DMS79 (cell line): ENCODE measurements around the gene CDC25B.
"Not testable (repeated sequence)": the region's sequence is repeated elsewhere in the genome, so short reads cannot be mapped to it uniquely, and the experiment has no call there.

Experiments
- DNase-seq: peaks from one replicate; lab custom pipeline; 2025; lab: John Stamatoyannopoulos, UW

CDC25B gene

GRCh38 chr20:3785240-3786125, 10.6 kb upstream of the CDC25B start:
- DNase-seq, result no peak

DNA sequence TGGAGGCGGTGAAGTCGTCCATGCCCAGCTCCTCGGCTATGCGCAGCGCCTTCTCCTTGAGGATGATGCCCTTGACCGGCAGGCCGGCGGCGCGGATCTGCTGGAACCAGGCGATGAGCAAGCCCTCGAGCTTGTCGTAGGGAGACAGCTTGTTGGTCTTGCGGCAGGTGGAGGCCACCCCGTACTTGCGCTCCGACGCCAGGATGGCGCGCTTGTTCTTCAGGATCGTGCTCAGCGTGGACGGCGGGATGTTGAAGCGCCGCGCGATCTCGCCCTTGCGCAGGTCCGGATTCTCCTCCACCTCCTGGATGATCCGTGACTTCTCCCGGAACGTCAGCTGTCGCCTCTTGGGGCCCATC, 10.0 kb upstream of the CDC25B start:
- peak; percentile 24 for DNase-seq

DNA sequence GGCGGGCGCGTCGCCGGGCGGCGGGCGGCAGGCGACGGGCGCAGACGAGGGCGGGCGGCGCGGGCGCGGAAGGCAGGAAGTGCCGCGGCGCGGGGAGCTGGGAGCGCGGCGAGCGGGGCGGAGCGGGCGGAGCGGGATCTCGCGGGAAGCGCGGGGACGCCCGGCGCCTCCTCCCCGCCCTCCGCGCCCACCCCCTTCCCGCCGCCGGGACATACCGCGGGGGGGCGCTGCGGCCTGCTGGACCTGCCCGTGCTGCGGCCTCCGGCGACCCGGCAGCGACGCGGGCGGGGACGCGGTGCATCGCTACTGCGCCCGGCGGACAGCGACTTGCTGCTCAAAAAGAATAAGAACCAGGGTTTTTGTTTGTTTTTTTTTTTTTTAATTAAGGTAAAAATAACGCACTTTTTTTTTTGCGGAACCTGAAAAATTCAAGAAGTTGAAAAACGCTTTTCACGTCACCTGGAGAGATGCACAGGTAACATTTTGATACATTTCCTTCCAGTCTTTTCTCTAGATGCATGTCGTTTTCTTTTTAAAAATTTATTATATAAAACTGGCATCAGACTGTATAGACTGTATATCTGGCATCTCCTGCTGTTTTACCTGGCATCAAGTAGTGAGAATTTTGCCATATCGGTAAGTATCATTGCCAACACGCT, 9.3 kb upstream of the CDC25B start, which contains the start of gene CENPB:
CENPB (minus strand) TSS at position 76 of the 659 bp plus-strand sequence. CDS start 257 bp downstream, outside the sequence.
- peak; percentile 33 for DNase-seq

DNA sequence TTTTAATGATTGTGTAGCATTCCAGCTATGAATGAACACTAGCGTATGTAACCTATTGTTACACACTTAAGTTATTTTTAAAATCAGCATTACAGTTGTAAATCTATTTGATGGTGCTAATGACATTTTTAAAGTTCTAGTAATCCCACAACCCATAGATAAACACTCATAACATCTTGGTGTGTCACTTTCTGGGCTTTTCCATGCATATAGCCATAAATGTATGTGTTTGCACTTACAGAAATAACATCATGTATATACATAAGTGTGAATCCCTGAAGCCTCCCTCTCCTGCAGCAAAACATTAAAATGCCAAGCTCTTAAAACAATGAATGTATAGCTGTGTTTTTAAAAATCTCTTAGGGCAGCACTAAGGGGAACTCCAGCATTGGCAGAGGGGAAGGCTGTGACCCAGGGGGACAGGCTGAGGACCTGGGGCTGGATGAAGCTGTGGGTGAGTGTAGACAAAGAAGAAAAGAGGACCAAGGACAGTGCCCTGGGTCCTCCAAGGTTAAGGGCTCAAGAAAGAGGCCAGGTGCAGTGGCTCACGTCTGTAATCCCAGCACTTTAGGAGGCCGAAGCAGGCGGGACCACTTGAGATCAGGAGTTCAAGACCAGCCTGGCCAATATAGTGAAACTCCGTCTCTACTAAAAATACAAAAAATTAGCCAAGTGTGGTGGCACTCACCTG, 8.6 kb upstream of the CDC25B start:
- DNase-seq, result no peak

- no peak for DNase-seq
These were observed 7.4 kb upstream of the CDC25B start for GRCh38 chr20:3788685-3789155.

GRCh38 chr20:3789201-3789600, 6.9 kb upstream of the CDC25B start:
- not testable (repeated sequence) for DNase-seq

DNA sequence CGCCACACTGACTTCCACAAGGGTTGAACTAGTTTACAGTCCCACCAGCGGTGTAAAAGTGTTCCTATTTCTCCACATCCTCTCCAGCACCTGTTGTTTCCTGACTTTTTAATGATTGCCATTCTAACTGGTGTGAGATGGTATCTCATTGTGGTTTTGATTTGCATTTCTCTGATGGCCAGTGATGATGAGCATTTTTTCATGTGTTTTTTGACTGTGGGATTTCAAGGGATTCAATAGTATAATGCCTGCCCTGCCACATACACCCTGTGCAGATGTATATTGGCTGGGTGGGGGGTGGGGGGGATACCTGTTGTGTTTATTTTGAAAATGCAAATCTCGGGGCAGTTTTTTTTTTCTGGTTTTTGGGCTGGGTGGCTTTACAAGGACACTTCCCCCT, 1.9 kb upstream of the CDC25B start:
- DNase-seq, result not testable (repeated sequence)

- DNase-seq, result no peak
These were observed 1.2 kb upstream of the CDC25B start for GRCh38 chr20:3794701-3795420.

GRCh38 chr20:3796477-3797225, 541 bp downstream of the CDC25B start:
- DNase-seq, result no peak

GRCh38 chr20:3797226-3797545, 1.1 kb downstream of the CDC25B start:
- DNase-seq, result no peak

DNA sequence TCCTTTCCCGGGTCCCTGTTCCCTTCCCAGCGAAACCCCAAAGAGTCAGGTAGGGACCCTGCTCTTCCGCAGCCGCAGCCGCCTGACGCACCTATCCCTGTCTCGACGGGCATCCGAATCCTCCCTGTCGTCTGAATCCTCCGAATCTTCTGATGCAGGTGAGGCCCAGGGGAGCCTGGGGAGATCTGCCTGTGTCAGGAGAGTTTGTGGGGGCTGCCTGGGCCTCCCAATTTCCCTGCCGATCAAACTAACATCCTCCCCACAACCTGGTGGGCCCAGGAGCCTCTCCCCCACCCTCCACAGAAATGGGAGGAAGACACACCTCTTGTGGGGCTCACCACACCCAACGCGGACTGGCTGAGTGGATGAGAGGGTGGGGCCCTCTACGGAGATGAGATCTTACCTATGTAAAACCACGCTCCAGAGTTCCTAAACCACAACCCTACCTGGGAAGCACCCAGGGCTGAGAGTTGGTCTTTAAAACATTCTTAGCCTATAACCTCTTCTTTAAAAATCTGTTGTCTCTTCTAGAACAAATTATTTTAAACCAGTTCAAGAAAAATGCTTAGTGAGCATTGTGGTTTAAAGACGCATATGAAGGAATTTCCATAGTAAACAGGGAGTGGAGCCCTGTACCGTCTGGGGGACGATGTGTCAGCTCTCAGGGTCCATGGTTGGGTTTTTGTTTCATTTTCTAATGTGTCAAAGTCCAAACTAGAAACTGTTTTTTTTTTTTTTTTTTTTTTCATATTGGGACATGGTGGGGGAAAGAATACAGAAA, 1.7 kb downstream of the CDC25B start:
- DNase-seq, result peak; percentile 13

DNA sequence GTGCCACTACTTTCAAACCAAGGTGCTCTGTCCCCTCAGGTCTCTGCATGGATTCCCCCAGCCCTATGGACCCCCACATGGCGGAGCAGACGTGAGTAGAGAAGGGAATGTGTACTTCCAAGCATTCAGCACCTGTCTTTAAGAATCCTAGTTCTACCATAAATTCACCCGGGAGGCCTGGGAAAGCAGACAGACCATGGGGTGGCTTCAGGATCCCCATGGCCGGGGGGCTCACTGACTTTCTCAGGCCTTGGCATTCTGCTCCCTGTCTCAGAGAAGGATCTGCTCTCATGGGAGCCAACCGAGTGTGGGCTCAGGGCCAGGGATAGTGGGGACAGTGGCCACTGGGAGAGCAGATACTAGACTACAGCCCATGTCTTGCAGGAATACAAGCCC, 2.3 kb downstream of the CDC25B start:
- no peak for DNase-seq

- no peak for DNase-seq
These were observed 2.8 kb downstream of the CDC25B start for GRCh38 chr20:3798908-3799248.

DNA sequence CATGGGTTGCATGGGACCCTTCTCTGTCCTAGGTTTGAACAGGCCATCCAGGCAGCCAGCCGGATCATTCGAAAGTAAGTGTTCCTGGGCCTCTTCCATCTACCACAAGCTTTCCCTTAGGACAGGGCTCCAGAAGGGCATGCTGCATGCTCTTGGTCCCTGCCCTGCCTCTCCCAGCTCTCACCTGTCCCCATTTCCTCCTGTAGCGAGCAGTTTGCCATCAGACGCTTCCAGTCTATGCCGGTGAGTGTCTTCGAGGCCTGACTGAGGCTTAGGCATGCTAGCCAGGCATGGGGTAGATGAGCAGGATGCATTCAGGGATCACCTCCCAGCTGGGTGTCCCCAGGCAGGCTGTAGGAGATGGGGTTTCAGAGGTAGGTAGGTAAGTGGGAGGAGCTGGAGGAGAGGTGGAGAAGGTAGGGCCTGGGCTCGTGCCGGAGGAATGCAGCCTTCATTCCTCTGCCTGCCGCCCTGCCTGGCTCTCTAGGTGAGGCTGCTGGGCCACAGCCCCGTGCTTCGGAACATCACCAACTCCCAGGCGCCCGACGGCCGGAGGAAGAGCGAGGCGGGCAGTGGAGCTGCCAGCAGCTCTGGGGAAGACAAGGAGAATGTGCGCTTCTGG, 4.3 kb downstream of the CDC25B start:
- DNase-seq, result no peak

- DNase-seq, result no peak
These were observed 4.8 kb downstream of the CDC25B start for GRCh38 chr20:3800878-3801260.

DNA sequence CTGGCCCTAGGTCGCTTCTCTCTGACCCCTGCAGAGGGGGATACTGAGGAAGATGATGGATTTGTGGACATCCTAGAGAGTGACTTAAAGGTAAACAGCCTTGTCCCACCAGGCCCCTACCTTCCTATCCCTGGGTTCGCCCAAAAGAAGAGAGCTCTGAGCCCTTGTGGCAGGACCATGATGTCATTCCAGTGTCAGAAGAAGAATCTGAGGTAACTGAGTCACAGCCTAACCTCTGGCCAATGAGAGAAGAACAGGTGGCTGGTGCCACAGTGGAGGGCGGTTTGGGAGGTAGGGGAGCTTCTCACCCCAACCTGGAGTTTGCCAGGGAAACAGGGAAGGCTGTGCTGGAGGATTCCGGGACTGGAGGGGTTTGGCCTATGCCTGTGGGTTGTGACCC, 5.2 kb downstream of the CDC25B start:
- no peak for DNase-seq

GRCh38 chr20:3801846-3802245, 5.7 kb downstream of the CDC25B start:
- no peak for DNase-seq

DNA sequence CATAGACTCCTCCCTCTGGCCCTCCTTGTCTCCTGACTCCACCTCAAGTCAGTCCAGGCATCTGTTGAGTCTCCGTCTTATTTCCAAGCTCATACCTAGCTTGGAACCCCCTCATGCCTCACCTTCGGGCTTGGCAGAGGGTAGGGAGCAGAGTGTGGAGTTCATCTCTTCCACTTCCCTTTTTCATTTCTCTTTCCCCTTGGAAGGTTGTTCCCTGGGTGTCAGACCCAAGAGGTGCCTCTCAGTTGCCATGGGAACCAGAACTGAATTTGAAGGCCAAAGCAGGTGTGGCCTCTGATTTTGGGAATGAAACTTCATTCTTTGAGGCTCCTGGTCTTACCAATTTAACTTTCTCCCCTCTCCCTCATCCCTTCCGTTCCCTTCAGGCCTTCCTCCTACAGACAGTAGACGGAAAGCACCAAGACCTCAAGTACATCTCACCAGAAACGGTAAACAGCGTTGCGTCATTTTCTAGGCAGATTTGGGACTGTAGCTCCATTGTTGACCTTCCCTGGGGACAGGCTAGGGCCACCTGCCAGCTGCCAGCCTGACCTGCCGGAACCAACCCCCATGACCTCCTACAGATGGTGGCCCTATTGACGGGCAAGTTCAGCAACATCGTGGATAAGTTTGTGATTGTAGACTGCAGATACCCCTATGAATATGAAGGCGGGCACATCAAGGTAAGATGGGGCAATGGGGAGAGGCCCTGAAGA, 6.6 kb downstream of the CDC25B start:
- no peak for DNase-seq

GRCh38 chr20:3803289-3803688, 7.2 kb downstream of the CDC25B start:
- no peak for DNase-seq

- no peak for DNase-seq
These were observed 7.7 kb downstream of the CDC25B start for GRCh38 chr20:3803854-3804253.
